Caco-2 (cell line): ENCODE measurements around the gene RERE. TPM values are rescaled to one million over a fixed set of nuclear protein-coding genes. Genes with fewer than 3 reads are reported as not detected.

ENCODE experiments used
- BruUV-seq: library from RNA; stranded (reverse); fragments of 400-500 nt; replicated peaks from 2 replicates; lab custom pipeline; 2021; lab: Mats Ljungman, UMichigan
- CTCF ChIA-PET: fragments of 300-600 bp; sonication (Branson Sonifier 250); formaldehyde crosslinking; loops from one replicate; lab custom pipeline; 2022; ENCODE audit warnings: antibody characterized with exemption; lab: Charles Lee
- POLR2A ChIA-PET: fragments of 300-600 bp; sonication (Branson Sonifier 250); formaldehyde crosslinking; loops from one replicate; lab custom pipeline; 2022; ENCODE audit warnings: antibody characterized with exemption; lab: Charles Lee
- DNase-seq, 2 experiments: peaks; one replicate each; pipeline versions ENCODE4 v3.0.0 to v3.0.0-alpha.2; 2020 to 2022
- H3K27me3 ChIP-seq: replicated peaks from 2 replicates; pipeline ENCODE4 v1.6.0; 2011; ENCODE audit warnings: low read length; ENCODE audit not compliant: control insufficient read depth, insufficient read depth
- H3K36me3 ChIP-seq: 2 replicates; pipeline ENCODE4 v1.5.1; 2011; ENCODE audit warnings: low read length; ENCODE audit not compliant: control insufficient read depth, insufficient read depth
- H3K4me1 ChIP-seq: fragments of 250-450 bp; sonication (Bioruptor Pico); 2 replicates; pipeline ENCODE4 v1.5.1; 2020; ENCODE audit warnings: mild to moderate bottlenecking
- H3K4me3 ChIP-seq: 2 replicates; pipeline ENCODE4 v1.5.1; 2011; ENCODE audit warnings: low read depth, mild to moderate bottlenecking, control low read depth, low read length
- H3K9me3 ChIP-seq: fragments of 250-450 bp; sonication (Bioruptor Pico); 2 replicates; pipeline ENCODE4 v1.5.1; 2020; ENCODE audit warnings: mild to moderate bottlenecking, moderate library complexity
- H3K27ac Mint-ChIP-seq: one replicate; pipeline ENCODE4 v1.8.0; 2022; ENCODE audit warnings: mixed read lengths; ENCODE audit not compliant: unreplicated experiment
- H3K27me3 Mint-ChIP-seq: one replicate; pipeline ENCODE4 v1.8.0; 2022; ENCODE audit warnings: mixed read lengths; ENCODE audit not compliant: insufficient read depth, unreplicated experiment
- H3K36me3 Mint-ChIP-seq: one replicate; pipeline ENCODE4 v1.8.0; 2022; ENCODE audit warnings: mild to moderate bottlenecking, mixed read lengths; ENCODE audit not compliant: insufficient read depth, unreplicated experiment
- H3K4me1 Mint-ChIP-seq: one replicate; pipeline ENCODE4 v1.8.0; 2022; ENCODE audit warnings: low read depth, mixed read lengths; ENCODE audit not compliant: unreplicated experiment
- H3K4me3 Mint-ChIP-seq: one replicate; pipeline ENCODE4 v1.8.0; 2022; ENCODE audit warnings: mild to moderate bottlenecking, moderate library complexity, mixed read lengths; ENCODE audit not compliant: unreplicated experiment
- H3K9me3 Mint-ChIP-seq: one replicate; pipeline ENCODE4 v1.8.0; 2022; ENCODE audit warnings: mixed read lengths; ENCODE audit not compliant: unreplicated experiment
- intact Hi-C: fragments of 100-400 bp; cut with micrococcal nuclease; formaldehyde crosslinking; loops from one replicate; pipeline ENCODE4 v1.10.0; 2022; ENCODE audit not compliant: unreplicated experiment
- total RNA-seq: library from RNA; stranded (reverse); gene quantifications from 2 replicates; pipeline ENCODE4 v1.2.3, GENCODE V29; 2022
- TF ChIP-seq, protein P1 (sequence below), 2 experiments: fragments of 200-600 bp in 1 of 2; IDR thresholded peaks; 1 replicate in 1 of 2; 2 replicates in 1 of 2; pipeline versions ENCODE4 v1.5.1 to v1.8.0; 2011 to 2022; ENCODE audit warnings: antibody characterized with exemption in 1 of 2, control low read depth in 1 of 2, inconsistent platforms in 1 of 2, low read depth in 1 of 2, low read length in 1 of 2, mild to moderate bottlenecking in 1 of 2, moderate library complexity in 1 of 2; ENCODE audit not compliant: insufficient read depth in 1 of 2, severe bottlenecking in 1 of 2, unreplicated experiment in 1 of 2

RERE gene
- total RNA-seq, 1 experiment from 2014 or later: 85.2 TPM

DNA sequence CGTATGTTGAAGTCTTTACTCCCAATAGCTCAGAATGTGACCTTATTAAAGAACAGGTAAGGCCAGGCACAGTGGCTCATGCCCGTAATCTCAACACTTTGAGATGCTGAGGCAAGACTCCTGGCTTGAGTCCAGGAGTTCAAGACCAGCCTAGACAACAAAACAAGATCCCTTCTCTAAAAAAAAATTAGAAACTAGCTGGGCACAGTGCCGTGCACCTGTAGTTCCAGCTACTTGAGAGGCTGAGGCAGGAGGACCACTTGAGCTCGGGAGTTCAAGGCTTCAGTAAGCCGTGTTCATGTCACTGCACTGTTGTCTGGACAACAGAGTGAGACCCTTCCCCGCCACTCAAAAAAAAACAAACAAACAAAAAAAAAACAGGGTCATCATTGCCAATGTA is 171.3 kb downstream of the RERE start:
- BruUV-seq: no TSS peak
- TF ChIP-seq, protein P1, sequence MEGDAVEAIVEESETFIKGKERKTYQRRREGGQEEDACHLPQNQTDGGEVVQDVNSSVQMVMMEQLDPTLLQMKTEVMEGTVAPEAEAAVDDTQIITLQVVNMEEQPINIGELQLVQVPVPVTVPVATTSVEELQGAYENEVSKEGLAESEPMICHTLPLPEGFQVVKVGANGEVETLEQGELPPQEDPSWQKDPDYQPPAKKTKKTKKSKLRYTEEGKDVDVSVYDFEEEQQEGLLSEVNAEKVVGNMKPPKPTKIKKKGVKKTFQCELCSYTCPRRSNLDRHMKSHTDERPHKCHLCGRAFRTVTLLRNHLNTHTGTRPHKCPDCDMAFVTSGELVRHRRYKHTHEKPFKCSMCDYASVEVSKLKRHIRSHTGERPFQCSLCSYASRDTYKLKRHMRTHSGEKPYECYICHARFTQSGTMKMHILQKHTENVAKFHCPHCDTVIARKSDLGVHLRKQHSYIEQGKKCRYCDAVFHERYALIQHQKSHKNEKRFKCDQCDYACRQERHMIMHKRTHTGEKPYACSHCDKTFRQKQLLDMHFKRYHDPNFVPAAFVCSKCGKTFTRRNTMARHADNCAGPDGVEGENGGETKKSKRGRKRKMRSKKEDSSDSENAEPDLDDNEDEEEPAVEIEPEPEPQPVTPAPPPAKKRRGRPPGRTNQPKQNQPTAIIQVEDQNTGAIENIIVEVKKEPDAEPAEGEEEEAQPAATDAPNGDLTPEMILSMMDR (IDR thresholded peaks at IDR 0.05; ENCODE audit: insufficient read depth in 1 of 2, low read depth in 1 of 2, low read length in 1 of 2, severe bottlenecking in 1 of 2, unreplicated experiment in 1 of 2): no peak
- no peaks in the 10 kb centered on the region for H3K27me3 ChIP-seq
- H3K36me3 Mint-ChIP-seq: peaks cover 13% of the 10 kb centered on the region
- peaks cover 17% of the 10 kb centered on the region for H3K4me1 ChIP-seq
- CTCF ChIA-PET: no interaction called here
- no peak overlapping the region for H3K4me3 ChIP-seq
- POLR2A ChIA-PET: no interaction called here
- no peaks in the 10 kb centered on the region; the same call in 1 of the 2 replicates for H3K36me3 ChIP-seq
- no peak overlapping the region for H3K27ac Mint-ChIP-seq
- H3K4me3 Mint-ChIP-seq: no peak overlapping the region
- H3K4me1 Mint-ChIP-seq: peaks cover 28% of the 10 kb centered on the region
- H3K9me3 Mint-ChIP-seq: no peaks in the 10 kb centered on the region
- no peaks in the 10 kb centered on the region for H3K9me3 ChIP-seq
- no peaks in the 10 kb centered on the region for H3K27me3 Mint-ChIP-seq
- DNase-seq: no peak
- intact Hi-C loops: no loop called here

DNA sequence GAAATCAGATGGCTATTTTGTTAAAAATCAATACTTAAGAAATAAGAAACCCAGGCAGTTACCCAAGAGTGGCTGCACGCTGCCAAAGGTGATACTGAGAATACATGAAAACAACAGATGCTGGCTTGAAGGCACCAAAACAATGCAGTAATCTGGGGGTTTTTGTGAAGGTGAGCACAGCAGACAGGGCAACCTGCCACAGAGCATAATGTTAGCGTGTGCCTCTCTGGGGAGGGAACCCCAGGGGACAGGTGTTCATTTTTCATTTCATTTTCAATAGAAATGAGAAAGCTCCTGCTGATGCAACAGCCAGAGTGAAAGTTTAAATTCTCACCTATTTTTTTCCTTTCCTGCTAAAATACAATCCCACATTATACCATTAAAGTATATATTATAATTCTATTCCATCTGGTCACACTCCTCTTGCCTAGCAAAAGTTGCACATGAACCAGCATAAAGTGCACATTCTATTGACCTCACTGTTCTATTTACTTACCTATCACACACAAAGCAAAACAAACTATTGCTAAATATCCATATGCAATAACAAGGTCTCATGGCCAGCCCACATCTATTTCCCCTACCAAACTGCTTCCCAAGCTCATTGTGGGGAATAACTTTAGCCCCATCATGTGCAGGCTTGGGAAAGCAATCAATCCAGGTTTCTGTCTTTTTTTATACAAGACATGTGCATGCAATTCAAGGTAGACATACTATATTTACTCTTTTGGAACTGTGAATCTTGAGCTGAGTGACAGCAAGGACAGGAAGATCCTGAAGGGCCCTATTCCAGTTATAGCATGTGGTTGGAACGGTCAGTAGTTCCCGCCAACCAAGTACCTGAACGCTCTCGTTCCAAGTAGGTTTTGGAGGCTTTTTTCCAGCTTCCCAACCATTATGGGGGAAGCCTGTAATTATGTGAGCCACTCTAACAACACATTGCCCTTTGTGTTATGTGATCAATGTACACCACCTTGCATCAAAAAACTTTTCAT is 173.6 kb downstream of the RERE start:
- peaks cover 7% of the 10 kb centered on the region for H3K36me3 Mint-ChIP-seq
- CTCF ChIA-PET: interaction anchor here (0.6 to 1.2 kb wide), 2 partner anchors 16 to 26 kb away, joined by 3 to 5 read pairs; no protein-coding TSS in a partner anchor
- H3K4me1 ChIP-seq: peaks cover 28% of the 10 kb centered on the region
- POLR2A ChIA-PET: no interaction called here
- intact Hi-C loops: no loop called here
- TF ChIP-seq, protein P1 (IDR thresholded peaks at IDR 0.05; ENCODE audit: insufficient read depth in 1 of 2, low read depth in 1 of 2, low read length in 1 of 2, severe bottlenecking in 1 of 2, unreplicated experiment in 1 of 2): no peak
- no peak overlapping the region for H3K4me3 Mint-ChIP-seq
- H3K36me3 ChIP-seq: no peaks in the 10 kb centered on the region; the same call in 1 of the 2 replicates
- H3K27ac Mint-ChIP-seq: no peak overlapping the region
- H3K27me3 Mint-ChIP-seq: no peaks in the 10 kb centered on the region
- peaks cover 35% of the 10 kb centered on the region for H3K4me1 Mint-ChIP-seq
- H3K9me3 ChIP-seq: no peaks in the 10 kb centered on the region
- no TSS peak for BruUV-seq
- H3K9me3 Mint-ChIP-seq: no peaks in the 10 kb centered on the region
- H3K27me3 ChIP-seq: no peaks in the 10 kb centered on the region
- peak in 1 of 2 experiments; percentile 9 for DNase-seq
- no peak overlapping the region for H3K4me3 ChIP-seq

DNA sequence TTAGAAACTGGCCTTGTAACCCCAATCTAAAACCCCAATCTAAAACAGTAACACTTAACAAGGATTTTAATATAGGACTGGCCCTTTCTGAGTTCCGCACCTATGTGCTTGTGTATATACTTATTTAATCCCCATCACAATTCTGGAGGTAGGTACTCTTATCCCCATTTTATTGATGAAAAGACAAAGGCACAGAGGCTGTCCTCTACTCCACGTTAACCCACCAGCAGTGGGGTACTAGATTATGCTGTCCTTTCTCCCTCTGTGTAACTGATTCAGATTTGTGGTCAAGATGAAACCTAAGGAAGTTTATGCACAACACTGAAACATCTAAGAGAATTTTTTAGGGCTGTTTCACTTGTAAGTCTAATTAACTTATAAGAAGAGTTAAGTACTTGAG is 175.3 kb downstream of the RERE start:
- H3K9me3 ChIP-seq: no peaks in the 10 kb centered on the region
- peaks cover 7% of the 10 kb centered on the region for H3K36me3 Mint-ChIP-seq
- intact Hi-C loops: no loop called here
- no peak for DNase-seq
- H3K36me3 ChIP-seq: no peaks in the 10 kb centered on the region; the same call in 1 of the 2 replicates
- no TSS peak for BruUV-seq
- peaks cover 28% of the 10 kb centered on the region for H3K4me1 ChIP-seq
- no peaks in the 10 kb centered on the region for H3K9me3 Mint-ChIP-seq
- H3K27me3 ChIP-seq: no peaks in the 10 kb centered on the region
- ChIA-PET POLR2A (no interaction called here), CTCF (no interaction called here)
- H3K27me3 Mint-ChIP-seq: no peaks in the 10 kb centered on the region
- peaks cover 35% of the 10 kb centered on the region for H3K4me1 Mint-ChIP-seq
- TF ChIP-seq, protein P1 (IDR thresholded peaks at IDR 0.05; ENCODE audit: insufficient read depth in 1 of 2, low read depth in 1 of 2, low read length in 1 of 2, severe bottlenecking in 1 of 2, unreplicated experiment in 1 of 2): no peak
- no peak overlapping the region for H3K4me3 ChIP-seq
- H3K4me3 Mint-ChIP-seq: no peak overlapping the region
- no peak overlapping the region for H3K27ac Mint-ChIP-seq
